H1 (cell line): ENCODE measurements around the gene RALGAPA2. TPM values are rescaled to one million over a fixed set of nuclear protein-coding genes. Genes with fewer than 3 reads are reported as not detected.

Source experiments
- CTCF ChIA-PET: fragments of 300-600 bp; sonication (Branson Sonifier 250); formaldehyde crosslinking; loops from one replicate; lab custom pipeline; 2021; ENCODE audit not compliant: partially characterized antibody; lab: Charles Lee
- POLR2A ChIA-PET: fragments of 300-600 bp; sonication (Branson Sonifier 250); formaldehyde crosslinking; loops from one replicate; lab custom pipeline; 2021; ENCODE audit warnings: inconsistent platforms; ENCODE audit not compliant: partially characterized antibody; lab: Charles Lee
- DNase-seq, 2 experiments: peaks; one replicate each; pipeline versions ENCODE4 v3.0.0 to v3.0.0-alpha.2; 2010 to 2022; ENCODE audit warnings: low spot score in 2 of 2, low read depth in 1 of 2, mixed read lengths in 1 of 2
- FAIRE-seq: peaks from 2 replicates; lab custom pipeline; 2011; peaks lifted over from hg19 to GRCh38; lab: Jason Lieb, UNC
- H2AFZ ChIP-seq: 2 replicates; pipeline ENCODE4 v1.8.1; 2012; ENCODE audit warnings: low read length, inconsistent platforms
- H2AK5ac ChIP-seq: 2 replicates; pipeline ENCODE4 v1.6.1; 2013; ENCODE audit warnings: low read depth, low read length
- H2BK120ac ChIP-seq: replicated peaks from 2 replicates; pipeline ENCODE3; 2013; ENCODE audit warnings: low read depth, low read length, inconsistent platforms
- H2BK12ac ChIP-seq: 2 replicates; pipeline ENCODE4 v1.6.1; 2013; ENCODE audit warnings: low read depth, low read length
- H2BK15ac ChIP-seq: 2 replicates; pipeline ENCODE4 v1.6.1; 2013; ENCODE audit warnings: low read length
- H2BK20ac ChIP-seq: 2 replicates; pipeline ENCODE4 v1.6.1; 2013; ENCODE audit warnings: low read length
- H2BK5ac ChIP-seq: 2 replicates; pipeline ENCODE4 v1.6.1; 2013; ENCODE audit warnings: low read depth, low read length
- H3K14ac ChIP-seq: 2 replicates; pipeline ENCODE4 v1.6.1; 2013; ENCODE audit warnings: inconsistent platforms; ENCODE audit not compliant: insufficient read length
- H3K18ac ChIP-seq: 2 replicates; pipeline ENCODE4 v1.6.1; 2013; ENCODE audit warnings: low read length; ENCODE audit errors: extremely low read depth
- H3K23ac ChIP-seq: 2 replicates; pipeline ENCODE4 v1.6.1; 2013; ENCODE audit warnings: inconsistent platforms; ENCODE audit not compliant: insufficient read length
- H3K23me2 ChIP-seq: 2 replicates; pipeline ENCODE4 v1.6.1; 2013; ENCODE audit warnings: low read depth, low read length
- H3K27ac ChIP-seq: 2 replicates; pipeline ENCODE4 v1.6.1; 2011; ENCODE audit warnings: low read depth, low read length, inconsistent platforms
- H3K27me3 ChIP-seq, 4 experiments: replicated peaks in 1 of 4; 1 replicate in 1 of 4; 2 replicates in 3 of 4; pipeline versions ENCODE4 v1.6.1 to v1.8.1; 2011 to 2013; ENCODE audit warnings: low read length in 3 of 4, mild to moderate bottlenecking in 3 of 4, inconsistent platforms in 2 of 4, mixed read lengths in 2 of 4, moderate library complexity in 1 of 4; ENCODE audit not compliant: control insufficient read depth in 3 of 4, insufficient read depth in 3 of 4; ENCODE audit errors: extremely low read depth in 1 of 4
- H3K36me3 ChIP-seq, 4 experiments: 2 replicates each; pipeline versions ENCODE4 v1.6.1 to v1.8.1; 2011 to 2013; ENCODE audit warnings: mild to moderate bottlenecking in 4 of 4, low read length in 3 of 4, moderate library complexity in 2 of 4, control low read depth in 1 of 4, inconsistent platforms in 1 of 4; ENCODE audit not compliant: insufficient read depth in 4 of 4, control insufficient read depth in 2 of 4
- H3K4ac ChIP-seq: replicated peaks from 2 replicates; pipeline ENCODE3; 2013; ENCODE audit warnings: low read length, low read depth, mixed read lengths, inconsistent platforms; ENCODE audit not compliant: insufficient read length
- H3K4me1 ChIP-seq, 4 experiments: replicated peaks in 1 of 4; 1 replicate in 1 of 4; 2 replicates in 3 of 4; pipeline versions ENCODE4 v1.6.1 to v1.8.1; 2011 to 2013; ENCODE audit warnings: low read length in 3 of 4, inconsistent platforms in 2 of 4, mixed read lengths in 1 of 4; ENCODE audit not compliant: insufficient read depth in 4 of 4, control insufficient read depth in 3 of 4
- H3K4me2 ChIP-seq, 2 experiments: 2 replicates each; pipeline versions ENCODE4 v1.6.1 to v1.8.1; 2011 to 2013; ENCODE audit warnings: low read depth in 2 of 2, low read length in 2 of 2, control low read depth in 1 of 2, inconsistent platforms in 1 of 2, mild to moderate bottlenecking in 1 of 2; ENCODE audit not compliant: insufficient read depth in 1 of 2
- H3K4me3 ChIP-seq, 4 experiments: fragments of 200-600, 300-600 bp in 1 of 4; sonication (generic), shearing (Covaris generic), sonication (Bioruptor Twin) in 1 of 4; 2 replicates each; pipeline versions ENCODE4 v1.5.1 to v1.8.1; 2011 to 2016; ENCODE audit warnings: low read length in 4 of 4, low read depth in 3 of 4, control low read depth in 2 of 4, inconsistent platforms in 2 of 4, mild to moderate bottlenecking in 2 of 4, mixed read lengths in 1 of 4, moderate library complexity in 1 of 4; ENCODE audit not compliant: insufficient read depth in 2 of 4; ENCODE audit errors: extremely low read depth in 1 of 4
- H3K56ac ChIP-seq: replicated peaks from 2 replicates; pipeline ENCODE3; 2013; ENCODE audit warnings: low read depth, mild to moderate bottlenecking, mixed read lengths, low read length, inconsistent platforms; ENCODE audit not compliant: insufficient read length
- H3K79me1 ChIP-seq: 2 replicates; pipeline ENCODE4 v1.6.1; 2013; ENCODE audit warnings: low read depth, low read length, control low read depth
- H3K79me2 ChIP-seq, 2 experiments: 2 replicates each; pipeline versions ENCODE4 v1.6.1 to v1.8.1; 2012 to 2013; ENCODE audit warnings: low read length in 2 of 2, mild to moderate bottlenecking in 2 of 2, inconsistent platforms in 1 of 2; ENCODE audit not compliant: insufficient read depth in 2 of 2, control insufficient read depth in 1 of 2
- H3K9ac ChIP-seq, 4 experiments: replicated peaks in 1 of 4; 1 replicate in 1 of 4; 2 replicates in 3 of 4; pipeline versions ENCODE4 v1.6.1 to v1.8.1; 2011 to 2013; ENCODE audit warnings: low read depth in 3 of 4, low read length in 3 of 4, control low read depth in 2 of 4, mild to moderate bottlenecking in 2 of 4, moderate library complexity in 2 of 4, inconsistent platforms in 1 of 4; ENCODE audit errors: extremely low read depth in 1 of 4
- H3K9me3 ChIP-seq, 2 experiments: 2 replicates each; pipeline versions ENCODE4 v1.6.1 to v1.8.1; 2012 to 2013; ENCODE audit warnings: mild to moderate bottlenecking in 2 of 2, moderate library complexity in 2 of 2, control low read depth in 1 of 2, inconsistent platforms in 1 of 2, low read depth in 1 of 2, low read length in 1 of 2, mixed read lengths in 1 of 2; ENCODE audit not compliant: insufficient read depth in 2 of 2
- H4K20me1 ChIP-seq, 2 experiments: replicated peaks in 1 of 2; 2 replicates each; pipeline versions ENCODE3 to v1.8.1; 2011 to 2013; ENCODE audit warnings: inconsistent platforms in 2 of 2, low read length in 2 of 2, mild to moderate bottlenecking in 1 of 2; ENCODE audit not compliant: insufficient read depth in 2 of 2, control insufficient read depth in 1 of 2
- H4K5ac ChIP-seq: 2 replicates; pipeline ENCODE4 v1.6.1; 2013; ENCODE audit warnings: low read length, low read depth, mixed read lengths, inconsistent platforms; ENCODE audit not compliant: insufficient read length
- H4K8ac ChIP-seq: 2 replicates; pipeline ENCODE4 v1.8.0; 2013; ENCODE audit warnings: mild to moderate bottlenecking, moderate library complexity, low read length, inconsistent platforms; ENCODE audit not compliant: insufficient read depth; ENCODE audit errors: extremely low read depth
- H4K91ac ChIP-seq: replicated peaks from 2 replicates; pipeline ENCODE3; 2013; ENCODE audit warnings: low read length, mixed read lengths, inconsistent platforms; ENCODE audit not compliant: insufficient read length
- CHD2 ChIP-seq: IDR thresholded peaks from 2 replicates; pipeline ENCODE4 v1.6.1; 2012; ENCODE audit warnings: low read length, improper control_type of control experiment
- EP300 ChIP-seq, 2 experiments: IDR thresholded peaks; 1 replicate in 1 of 2; 2 replicates in 1 of 2; pipeline ENCODE4 v1.6.1; 2011 to 2012; ENCODE audit warnings: low read depth in 2 of 2, low read length in 2 of 2, mild to moderate bottlenecking in 2 of 2, borderline replicate concordance in 1 of 2, inconsistent platforms in 1 of 2, moderate library complexity in 1 of 2
- HDAC2 ChIP-seq, 2 experiments: fragments of 300-600 bp in 1 of 2; sonication (generic) in 1 of 2; IDR thresholded peaks; 2 replicates each; pipeline ENCODE4 v1.6.1; 2011 to 2012; ENCODE audit warnings: low read depth in 2 of 2, low read length in 2 of 2, mild to moderate bottlenecking in 2 of 2, moderate library complexity in 2 of 2, borderline replicate concordance in 1 of 2, inconsistent platforms in 1 of 2
- JUN ChIP-seq: IDR thresholded peaks from 2 replicates; pipeline ENCODE4 v1.6.1; 2011; ENCODE audit warnings: low read depth, mild to moderate bottlenecking, improper control_type of control experiment, low read length
- JUND ChIP-seq: IDR thresholded peaks from 2 replicates; pipeline ENCODE4 v1.6.1; 2011; ENCODE audit warnings: mild to moderate bottlenecking, improper control_type of control experiment, low read length
- POLR2AphosphoS5 ChIP-seq: IDR thresholded peaks from 2 replicates; pipeline ENCODE4 v1.6.1; 2011; ENCODE audit warnings: low read depth, low read length
- POU5F1 ChIP-seq: IDR thresholded peaks from 2 replicates; pipeline ENCODE4 v1.6.1; 2011; ENCODE audit warnings: low read depth, mild to moderate bottlenecking, low read length, moderate library complexity
- RAD21 ChIP-seq, 2 experiments: IDR thresholded peaks in 1 of 2; conservative IDR thresholded peaks in 1 of 2; 2 replicates each; pipeline ENCODE4 v1.6.1; 2011; ENCODE audit warnings: low read depth in 2 of 2, low read length in 2 of 2, improper control_type of control experiment in 1 of 2, inconsistent platforms in 1 of 2, mild to moderate bottlenecking in 1 of 2, moderate library complexity in 1 of 2
- RNF2 ChIP-seq: fragments of 200-900, 300-1000 bp; sonication (generic); IDR thresholded peaks from 2 replicates; pipeline ENCODE4 v1.7.1; 2016; ENCODE audit warnings: borderline replicate concordance, low read depth, mild to moderate bottlenecking, antibody characterized with exemption, low read length; ENCODE audit not compliant: poor library complexity, severe bottlenecking; ENCODE audit errors: missing control alignments
- SP2 ChIP-seq: IDR thresholded peaks from 2 replicates; pipeline ENCODE4 v1.6.1; 2012; ENCODE audit warnings: mild to moderate bottlenecking, low read length, inconsistent platforms
- SUZ12 ChIP-seq: fragments of 200-600 bp; sonication (generic); IDR thresholded peaks from 2 replicates; pipeline ENCODE4 v1.6.1; 2012; ENCODE audit warnings: mild to moderate bottlenecking, inconsistent platforms, low read length, moderate library complexity, mixed read lengths
- TCF12 ChIP-seq: IDR thresholded peaks from 2 replicates; pipeline ENCODE4 v1.6.1; 2011; ENCODE audit warnings: low read depth, mild to moderate bottlenecking, low read length
- WGBS, 2 experiments: shearing (Covaris generic) in 1 of 2; methylation state at CpG; one replicate each; pipeline versions ENCODE4 v1.1.6 to v1.1.7; 2013 to 2015; ENCODE audit warnings: low lambda C conversion rate in 2 of 2, mixed read lengths in 2 of 2, inconsistent platforms in 1 of 2, low coverage in 1 of 2, missing lambda C conversion rate in 1 of 2; ENCODE audit not compliant: insufficient replicate concordance in 2 of 2, insufficient coverage in 1 of 2, insufficient read length in 1 of 2; ENCODE audit errors: extremely low coverage in 1 of 2, missing lambda C conversion rate in 1 of 2; 5-methylcytosine and 5-hydroxymethylcytosine counted together
- polyA plus RNA-seq, 7 experiments: library from polyadenylated mRNA; depleted of rRNA in 3 of 7; stranded (reverse) in 5 of 7; unstranded in 2 of 7; fragments of >200 nt in 5 of 7; fragments of 200-250 nt in 2 of 7; gene quantifications; 1 replicate in 5 of 7; 2 replicates in 1 of 7; 4 replicates in 1 of 7; pipeline versions ENCODE4 v1.2.1 to v1.2.3, GENCODE V29; 2011 to 2013; ENCODE audit warnings: missing spikeins in 2 of 7, mixed read lengths in 2 of 7
- total RNA-seq: library from RNA; stranded (reverse); fragmentation: NEBNext Ultra II Directional; extraction: Animal tissue kit (Norgen Biotek cat#: 25700); gene quantifications from 2 replicates; pipeline ENCODE4 v1.2.1, GENCODE V29; 2021
- TF ChIP-seq, protein P1 (sequence below): IDR thresholded peaks from 2 replicates; pipeline ENCODE4 v1.6.1; 2012; ENCODE audit warnings: inconsistent platforms

The RALGAPA2 gene
- total and polyA plus RNA-seq, 2 of the 8 experiments (the other 6 are each of a cell fraction or from before 2014, with no cell fraction given) = 5.1 to 25.5 TPM

DNA sequence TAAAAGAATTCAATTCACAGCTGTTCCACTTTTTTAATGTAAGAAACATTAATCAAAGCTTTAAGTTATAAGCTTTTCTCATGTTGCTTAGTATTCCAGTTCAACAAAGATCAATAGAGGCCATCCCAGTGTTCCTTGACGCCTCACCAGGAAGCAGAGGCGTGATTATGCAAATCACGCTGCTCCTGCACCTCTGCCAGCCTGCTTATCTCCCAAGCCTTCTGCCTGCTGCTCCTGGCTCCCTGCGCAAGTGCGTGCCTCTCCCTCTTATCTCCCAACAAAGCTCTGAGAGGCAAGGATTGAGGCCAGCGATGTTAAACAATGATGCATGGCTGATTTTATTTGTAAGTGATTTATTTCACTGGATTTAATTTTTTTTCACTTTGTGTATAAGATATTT lies 301.8 kb downstream of the RALGAPA2 start:
- no peaks in the 10 kb centered on the region for H3K79me1 ChIP-seq
- H4K91ac ChIP-seq = no peak overlapping the region
- WGBS, 2 experiments = 8% methylated on average over 6 of the region's 6 CpGs; no CpG with 5 or more reads in 1 of the 2 experiments
- no peak overlapping the region for H3K56ac ChIP-seq
- H2BK15ac ChIP-seq = no peak overlapping the region
- H3K23me2 ChIP-seq = no peaks in the 10 kb centered on the region
- FAIRE-seq (peak; percentile 88), DNase-seq (peak in 1 of 2 experiments; percentile 17)
- no peak overlapping the region for H2BK12ac ChIP-seq
- H3K79me2 ChIP-seq = no peaks in the 10 kb centered on the region
- no peaks in the 10 kb centered on the region for H3K36me3 ChIP-seq
- CTCF ChIA-PET = interaction anchor here (0.9 to 2.3 kb wide), 7 partner anchors 9 to 326 kb away, joined by 3 to 11 read pairs (median 3); no protein-coding TSS in a partner anchor
- no peak overlapping the region for H2AK5ac ChIP-seq
- peaks cover 0 to 18% (median 11%) of the 10 kb centered on the region in 4 experiments; a peak in 5 of 7 replicates for H3K4me1 ChIP-seq
- no peak overlapping the region for H4K5ac ChIP-seq
- H2BK20ac ChIP-seq = no peak overlapping the region
- no peak overlapping the region for H2BK5ac ChIP-seq
- no peaks in the 10 kb centered on the region for H3K27me3 ChIP-seq
- no peak overlapping the region for H2AFZ ChIP-seq
- no peaks in the 10 kb centered on the region for H3K9me3 ChIP-seq
- no peak overlapping the region for H3K9ac ChIP-seq
- no peak overlapping the region for H3K4me3 ChIP-seq
- no peak overlapping the region for H3K18ac ChIP-seq
- POLR2A ChIA-PET = interaction anchor here (1.3 to 2.0 kb wide), 2 partner anchors 8 to 15 kb away, joined by 3 to 5 read pairs; no protein-coding TSS in a partner anchor
- H2BK120ac ChIP-seq = no peak overlapping the region
- H3K27ac ChIP-seq = no peak overlapping the region
- no peak overlapping the region for H3K23ac ChIP-seq
- no peak overlapping the region for H3K4me2 ChIP-seq
- H4K8ac ChIP-seq = no peak overlapping the region
- H4K20me1 ChIP-seq = no peaks in the 10 kb centered on the region
- H3K14ac ChIP-seq = no peak overlapping the region
- no peak overlapping the region for H3K4ac ChIP-seq
- TF ChIP-seq CHD2 (no peak), TCF12 (no peak), RNF2 (no peak), SP2 (no peak), SUZ12 (no peak), POLR2AphosphoS5 (no peak), JUND (no peak), HDAC2 (IDR thresholded peaks at IDR 0.05; ENCODE audit: borderline replicate concordance in 1 of 2, low read depth in 2 of 2, low read length in 2 of 2) (no peak), JUN (no peak), POU5F1 (no peak), EP300 (IDR thresholded peaks at IDR 0.05; ENCODE audit: borderline replicate concordance in 1 of 2, low read depth in 2 of 2, low read length in 2 of 2) (no peak), RAD21 (IDR thresholded peaks at IDR 0.05 in 1 of 2, conservative IDR thresholded peaks at IDR 0.05 in 1 of 2; ENCODE audit: low read depth in 2 of 2, low read length in 2 of 2) (no peak; a peak in 1 of 4 replicates)
- TF ChIP-seq, protein P1, sequence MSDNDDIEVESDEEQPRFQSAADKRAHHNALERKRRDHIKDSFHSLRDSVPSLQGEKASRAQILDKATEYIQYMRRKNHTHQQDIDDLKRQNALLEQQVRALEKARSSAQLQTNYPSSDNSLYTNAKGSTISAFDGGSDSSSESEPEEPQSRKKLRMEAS = peak; percentile 53; the same call in 1 of the 2 replicates
